ENCODE data around the gene RAD21L1.

GRCh38 chr20:1263853-1264252 is 38.0 kb downstream of the RAD21L1 start:
- TF ChIP-seq POLR2A (IDR thresholded peaks at IDR 0.05), result no peak
- TF ChIP-seq, protein P1, sequence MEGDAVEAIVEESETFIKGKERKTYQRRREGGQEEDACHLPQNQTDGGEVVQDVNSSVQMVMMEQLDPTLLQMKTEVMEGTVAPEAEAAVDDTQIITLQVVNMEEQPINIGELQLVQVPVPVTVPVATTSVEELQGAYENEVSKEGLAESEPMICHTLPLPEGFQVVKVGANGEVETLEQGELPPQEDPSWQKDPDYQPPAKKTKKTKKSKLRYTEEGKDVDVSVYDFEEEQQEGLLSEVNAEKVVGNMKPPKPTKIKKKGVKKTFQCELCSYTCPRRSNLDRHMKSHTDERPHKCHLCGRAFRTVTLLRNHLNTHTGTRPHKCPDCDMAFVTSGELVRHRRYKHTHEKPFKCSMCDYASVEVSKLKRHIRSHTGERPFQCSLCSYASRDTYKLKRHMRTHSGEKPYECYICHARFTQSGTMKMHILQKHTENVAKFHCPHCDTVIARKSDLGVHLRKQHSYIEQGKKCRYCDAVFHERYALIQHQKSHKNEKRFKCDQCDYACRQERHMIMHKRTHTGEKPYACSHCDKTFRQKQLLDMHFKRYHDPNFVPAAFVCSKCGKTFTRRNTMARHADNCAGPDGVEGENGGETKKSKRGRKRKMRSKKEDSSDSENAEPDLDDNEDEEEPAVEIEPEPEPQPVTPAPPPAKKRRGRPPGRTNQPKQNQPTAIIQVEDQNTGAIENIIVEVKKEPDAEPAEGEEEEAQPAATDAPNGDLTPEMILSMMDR (IDR thresholded peaks at IDR 0.05), result no peak
